H54 (cell line): Measurements from ENCODE around the gene USP25.
A peak's percentile ranks its signal among the peaks of the same experiment; 100 is the strongest.

Experiments used
- DNase-seq: peaks from one replicate; pipeline ENCODE4 v3.0.0; 2011; ENCODE audit warnings: low spot score, mixed read lengths; ENCODE audit not compliant: insufficient read length
- FAIRE-seq: peaks from 3 replicates; lab custom pipeline; 2011; peaks lifted over from hg19 to GRCh38; lab: Jason Lieb, UNC
- POLR2A ChIP-seq: IDR thresholded peaks from 2 replicates; pipeline ENCODE4 v1.6.1; 2011; ENCODE audit warnings: low read depth, mild to moderate bottlenecking, low read length

Gene USP25

GRCh38 chr21:15826147-15826780 lies 96.5 kb downstream of the USP25 start:
- FAIRE-seq, result peak; percentile 97
- TF ChIP-seq POLR2A, result no peak
- no peak for DNase-seq

- FAIRE-seq (no peak), DNase-seq (no peak)
- no peak for TF ChIP-seq POLR2A
Observed at GRCh38 chr21:15826908-15827601, 97.3 kb downstream of the USP25 start.

GRCh38 chr21:15831497-15831896 lies 101.7 kb downstream of the USP25 start:
- no peak for DNase-seq
- no peak for TF ChIP-seq POLR2A
- FAIRE-seq, result no peak

GRCh38 chr21:15837645-15838044 lies 107.9 kb downstream of the USP25 start:
- no peak for DNase-seq
- no peak for FAIRE-seq
- TF ChIP-seq POLR2A, result no peak

GRCh38 chr21:15839026-15839425 lies 109.2 kb downstream of the USP25 start:
- DNase-seq (no peak), FAIRE-seq (no peak)
- TF ChIP-seq POLR2A, result no peak

GRCh38 chr21:15839601-15840000 lies 109.8 kb downstream of the USP25 start:
- DNase-seq (no peak), FAIRE-seq (no peak)
- TF ChIP-seq POLR2A, result no peak

GRCh38 chr21:15840406-15840805 lies 110.6 kb downstream of the USP25 start:
- DNase-seq (no peak), FAIRE-seq (no peak)
- TF ChIP-seq POLR2A, result no peak

GRCh38 chr21:15841856-15842564 lies 112.2 kb downstream of the USP25 start:
- DNase-seq (no peak), FAIRE-seq (peak; percentile 93)
- no peak for TF ChIP-seq POLR2A

GRCh38 chr21:15842565-15842880 lies 112.7 kb downstream of the USP25 start:
- TF ChIP-seq POLR2A, result no peak
- FAIRE-seq (peak; percentile 15), DNase-seq (no peak)

GRCh38 chr21:15843766-15844165 lies 114.0 kb downstream of the USP25 start:
- FAIRE-seq (no peak), DNase-seq (no peak)
- TF ChIP-seq POLR2A, result no peak

- FAIRE-seq (peak; percentile 96), DNase-seq (peak; percentile 10)
- no peak for TF ChIP-seq POLR2A
Observed at GRCh38 chr21:15848634-15849560, 119.1 kb downstream of the USP25 start.

GRCh38 chr21:15849927-15850326 lies 120.1 kb downstream of the USP25 start:
- DNase-seq (no peak), FAIRE-seq (no peak)
- TF ChIP-seq POLR2A, result no peak

- TF ChIP-seq POLR2A, result no peak
- no peak for DNase-seq
- peak; percentile 89 for FAIRE-seq
Observed at GRCh38 chr21:15850645-15851044, 120.9 kb downstream of the USP25 start.
